ENCODE measurements around the gene PAX7. TPM values are rescaled to one million over a fixed set of nuclear protein-coding genes. Genes with fewer than 3 reads are reported as not detected.
"Not testable (repeated sequence)": the region's sequence is repeated elsewhere in the genome, so short reads cannot be mapped to it uniquely, and the experiment has no call there.

PAX7 gene
- not detected for total RNA-seq

DNA sequence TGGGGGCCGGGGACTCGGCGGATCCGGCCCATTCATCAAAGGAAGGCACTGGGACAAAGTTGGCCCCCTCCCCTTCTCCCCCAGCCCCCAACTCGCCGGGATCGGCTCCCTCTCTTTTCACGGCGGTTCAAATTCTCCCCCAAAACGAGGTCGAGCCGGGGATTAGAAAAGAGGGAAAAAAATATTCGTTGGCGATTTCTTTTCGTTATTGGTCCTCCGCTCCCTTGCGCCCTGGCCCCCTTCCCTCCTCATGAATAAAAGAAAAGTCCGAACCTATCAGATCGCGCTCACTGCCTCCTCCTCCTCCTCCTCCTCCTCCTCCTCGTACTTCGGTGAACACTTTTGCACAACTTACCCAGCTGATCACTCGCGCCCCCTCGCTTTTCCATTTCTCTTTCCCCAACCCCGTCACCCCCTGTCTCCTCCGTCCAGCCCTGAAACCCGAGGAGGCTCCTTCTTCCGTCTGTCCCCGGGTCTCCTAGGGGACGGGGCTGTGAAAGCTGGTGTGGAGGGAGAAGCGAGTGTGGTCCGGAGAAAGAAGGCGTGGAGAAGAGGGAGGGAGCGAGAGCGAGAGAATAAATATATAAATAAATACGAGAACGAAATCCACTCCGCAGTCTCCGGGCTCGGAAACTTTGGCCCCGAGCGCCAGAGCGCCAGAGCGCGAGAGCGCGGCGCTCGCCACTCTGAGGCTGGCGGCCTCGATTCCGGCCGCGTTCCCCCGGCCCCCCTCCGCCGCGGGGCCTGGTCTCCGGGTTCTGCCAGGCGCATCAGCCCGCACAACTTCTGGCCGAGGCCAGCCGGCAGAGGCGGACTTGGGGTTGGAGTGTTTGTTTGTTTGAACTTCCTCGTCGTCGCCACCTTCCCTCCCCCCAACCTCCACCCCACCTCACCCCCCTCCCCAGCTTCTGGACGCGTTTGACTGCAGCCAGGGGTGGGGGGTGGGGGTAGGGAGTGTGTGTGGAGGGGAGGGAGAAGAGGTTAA lies at the start of gene PAX7:
Gene PAX7 (plus strand): TSS at position 336 of the 985 bp plus-strand sequence. CDS start 758 bp downstream, outside the sequence.
- no peaks in the 10 kb centered on the region for H3K36me3 ChIP-seq
- no peaks in the 10 kb centered on the region for H3K9me3 ChIP-seq
- H3K4me1 ChIP-seq, result peaks cover 6 to 23% (median 21%) of the 10 kb centered on the region in 4 donors
- intact Hi-C loops (cut with DNase I), result no loop called here
- 2% methylated on average over 55 of the region's 70 CpGs for WGBS
- DNase-seq (ENCODE audit: extremely low spot score), result no peak
- peaks cover 0 to 98% (median 56%) of the 10 kb centered on the region in 4 donors for H3K27me3 ChIP-seq
- no peak for TF ChIP-seq EP300 (IDR thresholded peaks at IDR 0.05)
- TF ChIP-seq POLR2AphosphoS5 (IDR thresholded peaks at IDR 0.05), result no peak
- TF ChIP-seq, protein P1, sequence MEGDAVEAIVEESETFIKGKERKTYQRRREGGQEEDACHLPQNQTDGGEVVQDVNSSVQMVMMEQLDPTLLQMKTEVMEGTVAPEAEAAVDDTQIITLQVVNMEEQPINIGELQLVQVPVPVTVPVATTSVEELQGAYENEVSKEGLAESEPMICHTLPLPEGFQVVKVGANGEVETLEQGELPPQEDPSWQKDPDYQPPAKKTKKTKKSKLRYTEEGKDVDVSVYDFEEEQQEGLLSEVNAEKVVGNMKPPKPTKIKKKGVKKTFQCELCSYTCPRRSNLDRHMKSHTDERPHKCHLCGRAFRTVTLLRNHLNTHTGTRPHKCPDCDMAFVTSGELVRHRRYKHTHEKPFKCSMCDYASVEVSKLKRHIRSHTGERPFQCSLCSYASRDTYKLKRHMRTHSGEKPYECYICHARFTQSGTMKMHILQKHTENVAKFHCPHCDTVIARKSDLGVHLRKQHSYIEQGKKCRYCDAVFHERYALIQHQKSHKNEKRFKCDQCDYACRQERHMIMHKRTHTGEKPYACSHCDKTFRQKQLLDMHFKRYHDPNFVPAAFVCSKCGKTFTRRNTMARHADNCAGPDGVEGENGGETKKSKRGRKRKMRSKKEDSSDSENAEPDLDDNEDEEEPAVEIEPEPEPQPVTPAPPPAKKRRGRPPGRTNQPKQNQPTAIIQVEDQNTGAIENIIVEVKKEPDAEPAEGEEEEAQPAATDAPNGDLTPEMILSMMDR (IDR thresholded peaks at IDR 0.05), result no peak
- no peak for TF ChIP-seq POLR2A (IDR thresholded peaks at IDR 0.05; ENCODE audit: low read depth)
- H3K27ac ChIP-seq (replicated peaks in 1 of 4), result no peak within 1 kb of the TSS
- peak within 1 kb of the TSS in 2 of 4 donors; percentile 13 to 26 for H3K4me3 ChIP-seq

DNA sequence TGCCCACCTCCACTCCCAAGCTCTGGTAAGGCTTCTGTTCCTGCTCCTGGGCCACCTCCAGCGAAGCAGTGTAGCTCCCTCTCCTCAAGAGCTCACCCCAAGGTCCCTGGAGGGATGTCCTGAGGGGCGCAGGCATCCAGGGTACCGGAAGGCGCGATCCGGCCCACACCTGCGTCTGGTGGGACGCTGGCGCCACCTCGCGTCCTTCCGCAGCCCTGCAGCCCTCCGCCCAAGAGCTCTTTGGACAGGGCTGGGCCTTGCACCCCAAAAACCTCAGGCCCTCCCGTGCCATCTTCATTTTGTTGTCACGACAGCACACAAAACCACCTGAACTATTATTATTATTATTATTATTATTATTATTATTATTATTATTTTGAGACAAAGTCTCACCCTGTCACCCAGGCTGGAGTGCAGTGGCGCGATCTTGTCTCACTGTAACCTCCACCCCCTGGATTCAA lies 49.2 kb upstream of the PAX7 start:
- no peak for DNase-seq (ENCODE audit: extremely low spot score)
- 19% methylated on average over 15 of the region's 17 CpGs for WGBS
- H3K36me3 ChIP-seq, result no peaks in the 10 kb centered on the region
- no peak overlapping the region for H3K4me3 ChIP-seq
- intact Hi-C loops (cut with DNase I), result no loop called here
- no peak overlapping the region for H3K27ac ChIP-seq (replicated peaks in 1 of 4)
- peaks cover 0 to 55% (median 2%) of the 10 kb centered on the region in 4 donors for H3K27me3 ChIP-seq
- TF ChIP-seq, protein P1 (IDR thresholded peaks at IDR 0.05), result peak; percentile 49 to 66 (median 51)
- TF ChIP-seq POLR2AphosphoS5 (IDR thresholded peaks at IDR 0.05), result no peak
- no peak for TF ChIP-seq POLR2A (IDR thresholded peaks at IDR 0.05; ENCODE audit: low read depth)
- no peak for TF ChIP-seq EP300 (IDR thresholded peaks at IDR 0.05)
- peaks cover 0 to 17% (median 10%) of the 10 kb centered on the region in 4 donors for H3K4me1 ChIP-seq
- H3K9me3 ChIP-seq, result no peaks in the 10 kb centered on the region

DNA sequence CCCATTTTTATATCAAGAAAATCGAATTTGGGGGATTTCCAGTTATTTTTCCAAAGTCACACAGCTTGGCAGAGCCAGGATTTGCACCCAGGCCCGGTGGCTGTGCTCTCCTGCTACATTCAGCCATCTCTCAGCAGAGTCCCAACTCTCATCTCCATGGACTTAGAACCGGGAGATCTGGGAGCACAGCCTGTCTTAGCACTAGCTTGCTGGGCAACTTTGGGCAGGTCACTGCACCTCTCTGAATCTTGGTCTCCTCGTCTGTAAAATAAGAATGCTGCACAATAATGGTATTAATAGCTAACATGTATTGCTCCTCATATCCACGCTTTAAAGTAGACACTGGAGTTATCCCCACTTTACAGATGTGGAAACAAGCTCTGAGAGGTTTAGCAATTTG lies 47.8 kb upstream of the PAX7 start:
- Histone ChIP-seq H3K27me3 (peaks cover 0 to 69% (median 2%) of the 10 kb centered on the region in 4 donors), H3K4me1 (peaks cover 0 to 17% (median 10%) of the 10 kb centered on the region in 4 donors), H3K4me3 (no peak overlapping the region), H3K27ac (replicated peaks in 1 of 4) (no peak overlapping the region), H3K9me3 (no peaks in the 10 kb centered on the region), H3K36me3 (no peaks in the 10 kb centered on the region)
- 63% methylated on average over 5 of the region's 5 CpGs for WGBS
- no peak for DNase-seq (ENCODE audit: extremely low spot score)
- TF ChIP-seq POLR2A (IDR thresholded peaks at IDR 0.05; ENCODE audit: low read depth) (no peak), EP300 (IDR thresholded peaks at IDR 0.05) (no peak), POLR2AphosphoS5 (IDR thresholded peaks at IDR 0.05) (no peak)
- TF ChIP-seq, protein P1 (IDR thresholded peaks at IDR 0.05), result no peak
- intact Hi-C loops (cut with DNase I), result no loop called here

DNA sequence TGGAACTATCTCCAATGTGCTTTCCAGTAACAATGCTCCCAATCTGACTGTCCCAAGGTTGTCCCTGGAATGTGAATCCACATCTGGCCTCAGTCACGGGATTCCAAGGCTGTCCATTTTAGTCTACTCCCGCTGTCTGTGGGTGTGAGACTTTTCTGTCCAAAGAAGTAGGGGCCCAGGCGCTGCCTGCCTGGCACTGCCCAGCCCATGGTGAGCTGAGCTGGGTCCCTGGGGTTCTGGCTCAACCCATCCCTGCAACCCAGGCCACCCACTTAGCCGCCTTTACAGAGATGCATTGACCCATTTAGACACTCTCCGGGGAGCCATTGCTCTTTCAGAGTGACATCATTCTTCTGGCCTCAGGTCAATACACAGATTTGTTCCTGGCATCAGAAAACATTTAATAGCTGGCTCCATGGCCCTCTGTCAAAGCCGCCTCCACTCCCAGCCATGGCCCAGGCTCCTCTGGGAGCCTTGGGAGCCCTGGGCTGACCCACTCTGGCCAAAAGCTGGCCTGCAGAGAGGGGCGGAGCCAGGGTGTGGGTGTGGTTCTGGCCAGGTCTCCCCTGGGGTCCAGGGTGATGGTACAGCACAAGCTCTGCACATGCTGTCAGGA lies 47.2 kb upstream of the PAX7 start:
- Histone ChIP-seq H3K27me3 (peaks cover 0 to 75% (median 2%) of the 10 kb centered on the region in 4 donors), H3K4me1 (peaks cover 0 to 17% (median 10%) of the 10 kb centered on the region in 4 donors), H3K9me3 (no peaks in the 10 kb centered on the region), H3K36me3 (no peaks in the 10 kb centered on the region), H3K27ac (replicated peaks in 1 of 4) (no peak overlapping the region), H3K4me3 (no peak overlapping the region)
- WGBS, result 51% methylated on average over 5 of the region's 7 CpGs
- intact Hi-C loops (cut with DNase I), result no loop called here
- TF ChIP-seq, protein P1 (IDR thresholded peaks at IDR 0.05), result no peak
- TF ChIP-seq POLR2AphosphoS5 (IDR thresholded peaks at IDR 0.05) (no peak), EP300 (IDR thresholded peaks at IDR 0.05) (no peak), POLR2A (IDR thresholded peaks at IDR 0.05; ENCODE audit: low read depth) (no peak)
- DNase-seq (ENCODE audit: extremely low spot score), result no peak

DNA sequence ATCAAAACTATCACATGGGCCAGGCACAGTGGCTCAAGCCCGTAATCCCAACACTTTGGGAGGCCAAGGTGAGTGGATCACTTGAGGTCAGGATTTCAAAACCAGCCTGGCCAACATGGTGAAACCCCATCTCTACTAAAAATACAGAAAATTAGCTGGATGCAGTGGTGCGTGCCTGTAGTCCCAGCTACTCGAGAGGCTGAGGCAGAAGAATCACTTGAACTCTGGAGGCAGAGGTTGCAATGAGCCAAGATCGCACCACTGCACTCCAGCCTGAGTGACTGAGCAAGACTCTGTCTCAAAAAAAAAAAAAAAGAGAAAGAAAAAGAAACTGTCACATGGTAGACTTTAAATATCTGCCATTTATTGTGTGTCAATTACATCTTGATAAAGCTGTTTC lies 44.6 kb upstream of the PAX7 start:
- H3K27ac ChIP-seq (replicated peaks in 1 of 4); intact Hi-C loops (cut with DNase I); H3K36me3 ChIP-seq; DNase-seq (ENCODE audit: extremely low spot score); H3K4me3 ChIP-seq; H3K9me3 ChIP-seq: not testable (repeated sequence)
- WGBS, result 83% methylated on average over 4 of the region's 4 CpGs
- Histone ChIP-seq H3K27me3 (peaks cover 0 to 74% (median 2%) of the 10 kb centered on the region in 4 donors), H3K4me1 (peaks cover 0 to 17% (median 10%) of the 10 kb centered on the region in 4 donors)
